Calu3 (cell line): ENCODE measurements around the gene PRKAR1A. TPM values are rescaled to one million over a fixed set of nuclear protein-coding genes. Genes with fewer than 3 reads are reported as not detected.
A peak's percentile ranks its signal among the peaks of the same experiment; 100 is the strongest.

ENCODE experiments used
- BruUV-seq: library from RNA; stranded (reverse); fragments of 400-500 nt; replicated peaks from 2 replicates; lab custom pipeline; 2021; lab: Mats Ljungman, UMichigan
- CTCF ChIA-PET: fragments of 300-600 bp; sonication (Branson Sonifier 250); formaldehyde crosslinking; loops from one replicate; lab custom pipeline; 2022; ENCODE audit warnings: antibody characterized with exemption; lab: Charles Lee
- DNase-seq: peaks from one replicate; pipeline ENCODE4 v3.0.0; 2022
- H3K27ac Mint-ChIP-seq: one replicate; pipeline ENCODE4 v1.8.0; 2022; ENCODE audit warnings: mixed read lengths; ENCODE audit not compliant: unreplicated experiment
- H3K27me3 Mint-ChIP-seq: one replicate; pipeline ENCODE4 v1.8.0; 2022; ENCODE audit warnings: mixed read lengths; ENCODE audit not compliant: unreplicated experiment
- H3K36me3 Mint-ChIP-seq: one replicate; pipeline ENCODE4 v1.8.0; 2022; ENCODE audit warnings: mild to moderate bottlenecking, moderate library complexity, mixed read lengths; ENCODE audit not compliant: insufficient read depth, unreplicated experiment
- H3K4me1 Mint-ChIP-seq: one replicate; pipeline ENCODE4 v1.8.0; 2022; ENCODE audit warnings: mild to moderate bottlenecking, low read depth, mixed read lengths; ENCODE audit not compliant: unreplicated experiment
- H3K4me3 Mint-ChIP-seq: one replicate; pipeline ENCODE4 v1.8.0; 2022; ENCODE audit warnings: mild to moderate bottlenecking, low read depth, moderate library complexity, mixed read lengths; ENCODE audit not compliant: unreplicated experiment
- H3K9me3 Mint-ChIP-seq: one replicate; pipeline ENCODE4 v1.8.0; 2022; ENCODE audit warnings: low read depth, mixed read lengths; ENCODE audit not compliant: unreplicated experiment
- intact Hi-C: fragments of 100-400 bp; cut with micrococcal nuclease; formaldehyde crosslinking; loops from one replicate; pipeline ENCODE4 v1.10.0; 2022; ENCODE audit not compliant: unreplicated experiment
- total RNA-seq: library from RNA; stranded (reverse); gene quantifications from 2 replicates; pipeline ENCODE4 v1.2.3, GENCODE V29; 2022
- TF ChIP-seq, protein P1 (sequence below): fragments of 200-600 bp; IDR thresholded peaks from one replicate; pipeline ENCODE4 v1.8.0; 2022; ENCODE audit warnings: antibody characterized with exemption; ENCODE audit not compliant: unreplicated experiment

The PRKAR1A gene
- total RNA-seq, 1 experiment from 2014 or later: 239 TPM

DNA sequence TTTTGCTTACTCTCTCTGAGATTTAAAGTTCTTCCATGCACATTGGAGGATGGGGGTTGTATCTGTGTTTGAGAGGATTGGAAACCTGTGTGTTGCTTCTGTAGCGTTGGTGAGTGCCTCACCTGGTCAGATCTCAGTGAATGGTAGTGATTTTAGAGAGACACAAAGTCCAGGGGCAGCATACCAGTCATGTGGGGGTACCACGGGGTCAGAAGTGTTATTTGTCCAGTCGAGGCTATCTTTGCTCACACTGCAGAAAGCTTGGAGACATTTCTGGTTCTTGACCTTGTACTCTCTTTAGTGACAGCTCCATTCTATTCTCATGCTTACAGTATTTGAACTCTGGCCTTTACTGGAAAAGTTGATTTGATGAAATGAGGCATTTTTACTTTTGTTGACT, 23.7 kb downstream of the PRKAR1A start:
- H3K4me1 Mint-ChIP-seq: no peaks in the 10 kb centered on the region
- no peaks in the 10 kb centered on the region for H3K9me3 Mint-ChIP-seq
- BruUV-seq: no TSS peak
- CTCF ChIA-PET: no interaction called here
- H3K27me3 Mint-ChIP-seq: no peaks in the 10 kb centered on the region
- intact Hi-C loops: loop anchor here (10.0 kb wide), 1 partner anchor 699 kb away; no protein-coding TSS in a partner anchor
- TF ChIP-seq, protein P1, sequence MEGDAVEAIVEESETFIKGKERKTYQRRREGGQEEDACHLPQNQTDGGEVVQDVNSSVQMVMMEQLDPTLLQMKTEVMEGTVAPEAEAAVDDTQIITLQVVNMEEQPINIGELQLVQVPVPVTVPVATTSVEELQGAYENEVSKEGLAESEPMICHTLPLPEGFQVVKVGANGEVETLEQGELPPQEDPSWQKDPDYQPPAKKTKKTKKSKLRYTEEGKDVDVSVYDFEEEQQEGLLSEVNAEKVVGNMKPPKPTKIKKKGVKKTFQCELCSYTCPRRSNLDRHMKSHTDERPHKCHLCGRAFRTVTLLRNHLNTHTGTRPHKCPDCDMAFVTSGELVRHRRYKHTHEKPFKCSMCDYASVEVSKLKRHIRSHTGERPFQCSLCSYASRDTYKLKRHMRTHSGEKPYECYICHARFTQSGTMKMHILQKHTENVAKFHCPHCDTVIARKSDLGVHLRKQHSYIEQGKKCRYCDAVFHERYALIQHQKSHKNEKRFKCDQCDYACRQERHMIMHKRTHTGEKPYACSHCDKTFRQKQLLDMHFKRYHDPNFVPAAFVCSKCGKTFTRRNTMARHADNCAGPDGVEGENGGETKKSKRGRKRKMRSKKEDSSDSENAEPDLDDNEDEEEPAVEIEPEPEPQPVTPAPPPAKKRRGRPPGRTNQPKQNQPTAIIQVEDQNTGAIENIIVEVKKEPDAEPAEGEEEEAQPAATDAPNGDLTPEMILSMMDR: no peak
- no peak for DNase-seq
- H3K4me3 Mint-ChIP-seq: no peak overlapping the region
- H3K36me3 Mint-ChIP-seq: peaks cover 39% of the 10 kb centered on the region
- H3K27ac Mint-ChIP-seq: no peak overlapping the region

DNA sequence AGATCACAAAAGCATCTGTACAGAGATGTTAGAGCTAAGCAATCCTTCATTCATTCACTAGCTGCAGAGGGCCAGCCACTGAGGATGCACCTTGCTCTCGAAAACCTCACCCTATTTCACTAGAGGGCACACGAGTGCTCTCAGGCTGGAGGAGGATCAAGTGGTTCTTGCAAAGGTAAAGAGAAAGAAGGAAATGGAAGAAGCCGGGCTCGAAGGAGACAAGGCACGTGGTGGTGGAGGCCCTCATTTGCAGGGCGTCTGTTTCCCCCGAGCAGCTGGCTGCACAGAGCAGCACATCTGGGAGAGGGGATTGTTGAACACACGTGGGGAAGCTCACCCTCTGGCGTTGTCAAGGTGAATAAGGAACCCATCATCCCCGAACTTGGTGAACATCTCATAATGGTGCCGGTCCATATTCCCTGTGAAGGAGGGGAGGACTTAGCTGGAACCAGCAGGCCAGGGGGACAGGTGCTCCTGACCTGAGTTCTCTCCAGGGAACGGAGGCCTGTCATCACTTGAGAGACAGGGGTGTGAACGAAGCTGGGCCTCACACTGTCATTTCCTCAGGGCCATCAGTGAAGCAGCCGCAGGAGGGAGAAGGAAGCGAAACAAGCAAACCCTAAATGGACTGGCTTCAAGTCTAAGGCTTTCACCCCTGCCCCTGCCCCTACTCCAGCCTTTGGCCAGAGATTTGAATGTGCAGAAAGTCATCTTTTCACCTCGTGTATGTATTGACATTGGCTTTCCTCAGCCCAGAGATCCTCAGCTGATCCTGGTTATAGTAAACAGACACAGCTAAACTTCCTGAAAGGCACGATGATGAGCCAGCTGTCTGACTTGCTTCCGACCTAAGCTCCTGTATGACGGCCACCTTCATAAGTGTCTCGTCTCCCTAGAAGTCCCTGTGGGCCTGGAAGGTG, 27.6 kb downstream of the PRKAR1A start:
- BruUV-seq: no TSS peak
- CTCF ChIA-PET: no interaction called here
- peak; percentile 13 for DNase-seq
- H3K27ac Mint-ChIP-seq: peak overlapping the region; percentile 16
- no peaks in the 10 kb centered on the region for H3K27me3 Mint-ChIP-seq
- H3K9me3 Mint-ChIP-seq: no peaks in the 10 kb centered on the region
- no peak overlapping the region for H3K4me3 Mint-ChIP-seq
- no peaks in the 10 kb centered on the region for H3K4me1 Mint-ChIP-seq
- intact Hi-C loops: loop anchor here (10.0 kb wide), 1 partner anchor 695 kb away; no protein-coding TSS in a partner anchor
- TF ChIP-seq, protein P1: no peak
- H3K36me3 Mint-ChIP-seq: peaks cover 41% of the 10 kb centered on the region

DNA sequence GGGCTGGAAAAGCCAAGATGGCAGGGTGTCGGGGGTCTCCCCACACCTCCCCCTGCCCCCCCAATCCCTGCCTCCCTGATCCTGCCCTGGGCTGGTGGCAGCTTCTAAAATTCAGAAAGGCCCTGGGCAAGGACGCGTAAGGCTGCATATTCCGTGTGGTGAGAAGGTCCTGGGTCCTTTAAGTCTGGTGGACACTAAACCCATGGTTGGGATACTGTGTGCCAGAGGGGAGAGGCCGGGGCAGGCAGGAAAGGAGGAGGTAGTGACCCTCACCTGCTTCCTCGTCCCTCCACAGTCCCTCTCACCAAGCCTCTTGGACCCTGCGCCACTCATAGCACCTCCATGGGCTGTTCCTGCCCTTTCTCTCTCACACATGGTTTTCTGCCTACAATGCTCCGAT, 28.8 kb downstream of the PRKAR1A start:
- intact Hi-C loops: no loop called here
- Mint-ChIP-seq H3K27me3 (no peaks in the 10 kb centered on the region), H3K36me3 (peaks cover 31% of the 10 kb centered on the region), H3K9me3 (no peaks in the 10 kb centered on the region), H3K4me3 (no peak overlapping the region), H3K4me1 (no peaks in the 10 kb centered on the region), H3K27ac (no peak overlapping the region)
- DNase-seq: no peak
- TF ChIP-seq, protein P1: no peak
- CTCF ChIA-PET: no interaction called here
- no TSS peak for BruUV-seq

DNA sequence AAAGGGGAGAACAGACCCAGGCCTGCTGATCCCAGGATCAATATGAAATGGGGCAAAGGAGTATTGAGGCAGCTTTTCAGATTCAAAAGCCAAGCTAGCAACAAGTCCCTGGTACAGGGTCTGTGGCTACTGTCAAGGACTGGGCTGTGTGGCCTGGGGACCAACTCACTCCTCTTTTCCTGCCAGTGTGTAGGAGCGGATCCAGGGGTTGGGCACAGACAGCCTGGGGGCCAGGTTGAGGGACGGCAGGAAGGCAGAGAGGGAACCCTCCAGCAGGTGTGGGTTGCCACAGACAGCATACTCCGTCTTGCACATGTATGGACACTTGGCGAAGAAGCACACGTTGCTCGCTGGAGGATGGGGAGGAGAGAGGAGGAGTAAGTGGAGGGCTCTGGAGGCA, 29.6 kb downstream of the PRKAR1A start:
- TF ChIP-seq, protein P1: no peak
- Mint-ChIP-seq H3K9me3 (no peaks in the 10 kb centered on the region), H3K27ac (peak overlapping the region; percentile 12), H3K27me3 (no peaks in the 10 kb centered on the region), H3K4me3 (no peak overlapping the region), H3K36me3 (peaks cover 23% of the 10 kb centered on the region), H3K4me1 (no peaks in the 10 kb centered on the region)
- CTCF ChIA-PET: no interaction called here
- intact Hi-C loops: no loop called here
- DNase-seq: no peak
- no TSS peak for BruUV-seq
